GM18909 (cell line): Measurements from ENCODE around the gene SCN3B.

ENCODE experiments used
- ATAC-seq: cut with Tn5 transposase; IDR thresholded peaks from one replicate; pipeline ENCODE4 v1.9.1; 2021; ENCODE audit warnings: mild to moderate bottlenecking; ENCODE audit not compliant: unreplicated experiment, poor library complexity

SCN3B gene, protein sequence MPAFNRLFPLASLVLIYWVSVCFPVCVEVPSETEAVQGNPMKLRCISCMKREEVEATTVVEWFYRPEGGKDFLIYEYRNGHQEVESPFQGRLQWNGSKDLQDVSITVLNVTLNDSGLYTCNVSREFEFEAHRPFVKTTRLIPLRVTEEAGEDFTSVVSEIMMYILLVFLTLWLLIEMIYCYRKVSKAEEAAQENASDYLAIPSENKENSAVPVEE

DNA sequence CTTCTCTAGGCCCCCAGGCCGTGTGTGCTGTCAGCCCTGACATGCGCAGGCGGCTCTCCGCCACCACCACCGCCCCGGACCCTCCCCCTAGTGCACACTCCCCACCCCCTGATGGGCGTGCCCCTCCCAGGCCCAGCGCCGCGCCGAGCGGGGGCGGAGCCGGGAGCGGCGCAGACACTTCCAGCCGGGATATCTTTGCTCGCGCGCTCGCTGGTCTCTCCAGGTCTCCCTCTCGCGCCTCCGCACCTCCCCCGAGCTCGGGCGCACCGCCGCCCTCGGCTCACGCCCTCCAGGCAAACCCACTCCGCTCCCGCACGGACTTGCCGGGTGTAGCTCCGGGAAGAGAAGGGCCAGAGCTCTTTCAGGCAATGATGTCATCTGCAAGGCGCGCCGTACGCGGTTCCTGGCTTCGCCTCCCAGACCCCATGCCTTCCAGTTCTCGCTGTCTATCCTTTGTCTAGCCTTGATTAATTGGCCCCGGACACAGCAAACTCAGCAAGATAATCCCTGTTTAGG lies at the start of gene SCN3B:
Gene SCN3B, minus strand, starts transcription at position 59 of the 516 bp plus-strand sequence. CDS start 823 bp downstream, outside the sequence.
- no peak for ATAC-seq

DNA sequence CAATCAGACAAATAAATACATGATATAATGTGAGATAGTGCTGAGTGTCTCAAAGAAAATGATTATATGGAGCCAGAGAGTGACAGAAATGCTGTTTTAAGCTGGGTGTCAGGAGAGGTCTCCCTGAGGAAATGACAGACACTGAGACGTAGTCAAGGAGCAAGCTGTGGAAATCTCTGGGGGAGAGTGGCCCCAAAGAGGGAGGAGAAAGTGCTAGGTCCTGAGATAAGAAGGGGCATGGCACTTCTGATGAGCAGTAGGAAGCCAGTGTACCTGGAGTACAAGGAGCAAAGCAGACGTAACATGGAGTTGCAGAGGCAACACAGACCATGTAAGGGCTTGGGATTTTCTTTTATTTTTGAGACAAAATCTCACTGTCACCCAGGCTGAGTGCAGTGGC lies 48.3 kb upstream of the SCN3B start:
- ATAC-seq = no peak

DNA sequence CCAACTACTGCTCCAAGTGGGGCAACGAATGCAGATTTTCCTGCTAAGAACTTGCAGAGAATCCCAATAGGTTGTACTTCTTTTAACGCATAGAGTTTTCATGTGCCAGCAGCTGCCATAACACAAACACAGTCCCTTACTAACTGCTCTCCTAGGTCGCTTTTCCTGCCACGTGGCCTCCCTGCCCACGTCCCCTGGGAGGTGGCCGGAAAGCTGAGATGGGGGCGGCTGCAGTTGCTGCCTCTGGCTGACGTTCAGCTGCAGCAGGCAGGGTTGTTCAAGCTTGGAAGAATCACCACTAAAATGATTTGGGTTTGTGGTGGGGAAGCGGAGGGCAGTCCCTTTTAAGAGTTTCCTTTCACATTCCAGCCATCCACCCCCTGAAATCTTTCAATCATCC lies 47.7 kb upstream of the SCN3B start:
- no peak for ATAC-seq

- ATAC-seq = no peak
These were observed 46.3 kb upstream of the SCN3B start for GRCh38 chr11:123700772-123701171.

DNA sequence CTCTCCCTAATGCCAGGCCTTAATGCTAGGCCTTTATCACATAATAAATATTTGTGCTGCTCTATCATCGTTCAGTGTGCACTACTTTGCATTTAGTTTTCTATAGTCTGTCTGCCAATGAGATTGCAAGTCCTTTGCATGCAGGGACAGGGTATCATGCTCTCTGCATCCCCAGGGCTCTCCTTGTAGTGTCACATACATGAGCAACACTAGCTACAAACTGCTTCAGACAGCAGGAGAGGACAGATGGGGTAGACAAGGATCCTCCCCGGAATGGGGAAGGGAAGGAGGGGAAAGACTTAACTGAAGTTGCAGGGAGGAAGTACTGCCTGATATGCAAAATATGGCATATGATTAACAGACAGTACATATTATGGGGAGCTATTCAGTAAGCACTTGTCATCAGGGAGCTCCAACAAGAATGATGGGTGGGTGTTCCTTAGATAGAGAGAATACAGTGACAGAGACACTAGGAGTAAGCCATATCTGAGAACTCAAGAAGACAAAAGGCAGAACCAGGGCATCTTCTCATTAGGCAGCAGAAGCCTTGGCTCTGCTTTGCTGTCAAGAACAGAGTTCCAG lies 44.2 kb upstream of the SCN3B start:
- no peak for ATAC-seq

DNA sequence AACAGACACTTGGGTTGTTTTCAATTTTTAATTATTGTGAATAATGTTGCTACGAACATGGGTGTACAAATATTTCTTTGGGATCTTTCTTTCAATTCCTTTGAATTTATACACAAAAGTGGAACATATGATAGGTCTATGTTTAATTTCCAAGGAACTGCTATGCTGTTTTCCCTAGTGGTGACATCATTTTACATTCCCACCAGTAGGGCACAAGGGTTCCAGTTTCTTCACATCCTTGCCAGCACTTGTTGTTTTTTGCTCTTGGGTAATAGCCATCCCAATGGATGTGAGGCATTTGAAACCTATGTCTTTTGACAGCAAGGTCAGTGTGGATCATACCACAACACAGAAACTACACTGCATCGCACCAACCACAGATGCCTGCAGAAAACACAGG lies 41.8 kb upstream of the SCN3B start:
- ATAC-seq = no peak

GRCh38 chr11:123695231-123695630 lies 40.8 kb upstream of the SCN3B start:
- no peak for ATAC-seq

DNA sequence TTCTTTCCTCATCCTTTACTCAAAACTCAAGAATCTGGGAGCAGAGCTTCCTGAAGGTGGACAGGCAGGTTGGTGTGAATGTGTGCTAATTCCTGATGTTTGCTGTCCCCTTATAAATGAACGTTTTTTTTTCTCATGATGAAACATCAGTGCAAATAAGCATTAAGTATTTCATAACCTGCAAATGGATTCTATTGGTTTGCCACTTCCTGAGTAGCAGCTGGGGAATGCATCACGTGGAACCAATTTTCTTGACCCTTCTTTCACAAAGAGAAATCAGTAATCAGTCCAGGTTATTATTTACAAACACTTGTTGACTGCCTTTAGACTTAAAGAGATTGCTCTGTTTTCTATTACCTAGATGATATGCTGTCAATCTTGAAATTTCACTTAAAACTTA lies 40.1 kb upstream of the SCN3B start:
- no peak for ATAC-seq

- ATAC-seq = no peak
These were observed 38.5 kb upstream of the SCN3B start for GRCh38 chr11:123692961-123693360.

DNA sequence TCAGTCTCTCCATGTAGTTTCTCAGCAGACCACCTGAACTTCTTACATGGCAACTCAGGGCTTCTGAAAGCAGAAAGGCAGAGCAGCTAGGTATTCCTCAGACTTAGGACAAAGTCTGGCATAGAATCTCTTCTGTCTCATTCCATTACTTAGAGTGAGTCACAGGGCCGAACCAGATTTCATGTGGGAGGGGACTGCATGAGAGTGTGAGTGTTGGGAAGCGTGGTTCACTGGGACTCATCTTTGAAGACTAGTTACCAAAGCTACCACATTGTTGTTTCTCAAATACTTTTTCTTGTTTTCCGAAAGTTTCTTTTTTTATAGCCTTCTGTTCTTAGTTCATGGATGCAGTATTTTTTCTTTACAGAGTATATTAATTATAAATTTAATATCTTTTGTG lies 36.1 kb upstream of the SCN3B start:
- no peak for ATAC-seq

GRCh38 chr11:123684601-123685000 lies 30.2 kb upstream of the SCN3B start:
- no peak for ATAC-seq

GRCh38 chr11:123683428-123684170 lies 29.2 kb upstream of the SCN3B start:
- no peak for ATAC-seq

- ATAC-seq = no peak
These were observed 28.4 kb upstream of the SCN3B start for GRCh38 chr11:123682696-123683410.

GRCh38 chr11:123681030-123681429 lies 26.6 kb upstream of the SCN3B start:
- ATAC-seq = no peak

DNA sequence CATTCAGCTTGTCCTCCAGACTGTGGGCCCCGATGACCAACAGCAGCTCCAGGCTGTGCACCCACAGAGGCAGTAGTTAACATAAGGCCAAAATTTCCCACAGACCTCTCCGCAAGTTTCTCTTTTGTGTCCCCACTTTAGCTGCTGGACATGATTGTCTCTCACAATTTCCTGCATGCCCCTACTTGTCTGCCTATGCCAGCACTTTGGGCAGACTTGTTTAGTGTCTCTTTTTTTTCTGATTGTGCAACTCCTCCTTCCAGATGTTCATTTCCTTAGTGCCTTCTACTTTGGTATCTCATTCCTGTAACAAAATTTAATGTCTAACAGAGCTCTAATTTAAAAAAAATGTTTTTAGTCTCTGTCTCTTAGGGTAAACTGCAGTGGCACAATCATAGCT lies 23.8 kb upstream of the SCN3B start:
- ATAC-seq = no peak

- ATAC-seq = no peak
These were observed 23.1 kb upstream of the SCN3B start for GRCh38 chr11:123677510-123677909.

- ATAC-seq = no peak
These were observed 19.9 kb upstream of the SCN3B start for GRCh38 chr11:123674297-123674696.

DNA sequence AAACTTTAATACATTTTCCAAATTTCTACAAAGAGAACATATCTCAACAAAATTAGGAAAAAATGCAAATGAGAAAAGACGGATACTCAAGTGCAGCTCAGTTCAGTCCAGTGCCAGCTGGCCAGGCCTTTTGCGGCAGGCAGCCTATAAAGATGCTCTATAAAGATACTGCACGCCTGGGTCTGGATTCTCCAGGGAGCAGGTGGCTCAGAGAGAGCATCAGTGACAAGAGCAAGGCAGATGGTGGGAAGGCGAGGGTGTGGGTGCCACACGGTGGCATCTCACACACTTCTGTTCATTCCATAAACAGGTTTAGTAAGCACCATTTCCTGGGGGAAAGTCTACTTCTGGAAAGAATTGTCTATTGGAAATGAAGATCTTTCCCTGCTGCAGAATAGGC lies 18.1 kb upstream of the SCN3B start:
- no peak for ATAC-seq

GRCh38 chr11:123671534-123671933 lies 17.1 kb upstream of the SCN3B start:
- ATAC-seq = no peak

GRCh38 chr11:123670081-123670480 lies 15.7 kb upstream of the SCN3B start:
- no peak for ATAC-seq

- ATAC-seq = no peak
These were observed 10.9 kb upstream of the SCN3B start for GRCh38 chr11:123665306-123665705.
